ENCODE data around the gene SLC12A7. TPM values are rescaled to one million over a fixed set of nuclear protein-coding genes. Genes with fewer than 3 reads are reported as not detected.

The SLC12A7 gene
- total and polyA plus RNA-seq, 9 of the 15 experiments (the other 6 are each of a cell fraction or from before 2014, with no cell fraction given) = 0.01 to 3.1 (median 0.56) TPM

GRCh38 chr5:1087428-1087827 lies 24.4 kb downstream of the SLC12A7 start (continued):
- no peak for TF ChIP-seq MAFK (IDR thresholded peaks at IDR 0.05; ENCODE audit: low read length)
- no peak for TF ChIP-seq HMBOX1 (IDR thresholded peaks at IDR 0.05)
- TF ChIP-seq ZBTB11 (CRISPR knock-in tag; IDR thresholded peaks at IDR 0.05) = no peak
- no peak for TF ChIP-seq ARID3B (CRISPR knock-in tag; IDR thresholded peaks at IDR 0.05; ENCODE audit: borderline replicate concordance)
- no peak for TF ChIP-seq TEAD4 (IDR thresholded peaks at IDR 0.05; ENCODE audit: low read length)
- TF ChIP-seq TEAD4 (CRISPR knock-in tag; IDR thresholded peaks at IDR 0.05; ENCODE audit: borderline replicate concordance) = no peak

Data from K562 (cell line).